ENCODE measurements around the gene HS1BP3.
A peak's percentile ranks its signal among the peaks of the same experiment; 100 is the strongest.

The HS1BP3 gene

GRCh38 chr2:20575935-20576597 is 74.8 kb downstream of the HS1BP3 start:
- no peak overlapping the region for H3K4me3 ChIP-seq (ENCODE audit: low read depth, low read length)
- TF ChIP-seq CTCF (conservative IDR thresholded peaks at IDR 0.05; ENCODE audit: low read depth, low read length): no peak
- no peak for DNase-seq (ENCODE audit: low read depth)

- H3K4me3 ChIP-seq (ENCODE audit: low read depth, low read length): no peak overlapping the region
- no peak for DNase-seq (ENCODE audit: low read depth)
- TF ChIP-seq CTCF (conservative IDR thresholded peaks at IDR 0.05; ENCODE audit: low read depth, low read length): no peak
Measured at GRCh38 chr2:20575414-20575813, 75.5 kb downstream of the HS1BP3 start.

- DNase-seq (ENCODE audit: low read depth): no peak
- no peak overlapping the region for H3K4me3 ChIP-seq (ENCODE audit: low read depth, low read length)
- TF ChIP-seq CTCF (conservative IDR thresholded peaks at IDR 0.05; ENCODE audit: low read depth, low read length): no peak
Measured at GRCh38 chr2:20574930-20575329, 76.0 kb downstream of the HS1BP3 start.

GRCh38 chr2:20574423-20574911 is 76.4 kb downstream of the HS1BP3 start:
- DNase-seq (ENCODE audit: low read depth): no peak
- no peak for TF ChIP-seq CTCF (conservative IDR thresholded peaks at IDR 0.05; ENCODE audit: low read depth, low read length)
- no peak overlapping the region for H3K4me3 ChIP-seq (ENCODE audit: low read depth, low read length)

GRCh38 chr2:20573620-20574422 is 77.1 kb downstream of the HS1BP3 start:
- no peak for TF ChIP-seq CTCF (conservative IDR thresholded peaks at IDR 0.05; ENCODE audit: low read depth, low read length)
- H3K4me3 ChIP-seq (ENCODE audit: low read depth, low read length): no peak overlapping the region
- DNase-seq (ENCODE audit: low read depth): peak; percentile 85

GRCh38 chr2:20572221-20572620 is 78.7 kb downstream of the HS1BP3 start:
- no peak overlapping the region for H3K4me3 ChIP-seq (ENCODE audit: low read depth, low read length)
- no peak for DNase-seq (ENCODE audit: low read depth)
- no peak for TF ChIP-seq CTCF (conservative IDR thresholded peaks at IDR 0.05; ENCODE audit: low read depth, low read length)

Data from choroid plexus epithelial cell (primary cell).